Fibroblast of lung (primary cell): ENCODE data around the gene OGDHL. TPM values are rescaled to one million over a fixed set of nuclear protein-coding genes. Genes with fewer than 3 reads are reported as not detected.
A peak's percentile ranks its signal among the peaks of the same experiment; 100 is the strongest.

Experiments used
- DNase-seq, 2 donors: peaks; one replicate each; pipeline versions ENCODE4 v3.0.0 to v3.0.0-alpha.2; 2010; ENCODE audit warnings: low read depth in 2 of 2
- H2AFZ ChIP-seq: 2 replicates; pipeline ENCODE4 v1.5.1; 2012; ENCODE audit warnings: low read length, control low read depth, inconsistent platforms
- H3K27ac ChIP-seq: 2 replicates; pipeline ENCODE4 v1.5.1; 2011; ENCODE audit warnings: low read length, control low read depth; ENCODE audit not compliant: insufficient read depth
- H3K27me3 ChIP-seq: 2 replicates; pipeline ENCODE4 v1.5.1; 2011; ENCODE audit warnings: mild to moderate bottlenecking, low read length; ENCODE audit not compliant: control insufficient read depth, insufficient read depth
- H3K36me3 ChIP-seq: 2 replicates; pipeline ENCODE4 v1.5.1; 2011; ENCODE audit warnings: low read length; ENCODE audit not compliant: control insufficient read depth, insufficient read depth
- H3K4me1 ChIP-seq: 2 replicates; pipeline ENCODE4 v1.5.1; 2011; ENCODE audit warnings: low read length; ENCODE audit not compliant: control insufficient read depth, insufficient read depth; ENCODE audit errors: extremely low read depth
- H3K4me2 ChIP-seq: 2 replicates; pipeline ENCODE4 v1.5.1; 2011; ENCODE audit warnings: low read length, control low read depth; ENCODE audit not compliant: insufficient read depth; ENCODE audit errors: extremely low read depth
- H3K4me3 ChIP-seq, 4 experiments: fragments of 200-600 bp in 1 of 4; sonication (generic) in 1 of 4; replicated peaks in 1 of 4; 2 replicates each; pipeline ENCODE4 v1.5.1; 2011 to 2016; ENCODE audit warnings: low read length in 4 of 4, low read depth in 3 of 4, mild to moderate bottlenecking in 3 of 4, control low read depth in 2 of 4, inconsistent platforms in 1 of 4, mixed read lengths in 1 of 4; ENCODE audit not compliant: insufficient read depth in 1 of 4; ENCODE audit errors: control extremely low read depth in 1 of 4
- H3K79me2 ChIP-seq: 2 replicates; pipeline ENCODE4 v1.5.1; 2012; ENCODE audit warnings: mild to moderate bottlenecking, low read length, inconsistent platforms; ENCODE audit not compliant: control insufficient read depth, insufficient read depth
- H3K9ac ChIP-seq: 2 replicates; pipeline ENCODE4 v1.5.1; 2011; ENCODE audit warnings: mild to moderate bottlenecking, low read length, control low read depth; ENCODE audit not compliant: insufficient read depth
- H3K9me3 ChIP-seq: 2 replicates; pipeline ENCODE4 v1.5.1; 2012; ENCODE audit warnings: low read depth, low read length; ENCODE audit not compliant: control insufficient read depth, insufficient read depth
- H4K20me1 ChIP-seq: 2 replicates; pipeline ENCODE4 v1.5.1; 2011; ENCODE audit warnings: low read length; ENCODE audit not compliant: control insufficient read depth, insufficient read depth; ENCODE audit errors: extremely low read depth
- EZH2 ChIP-seq: IDR thresholded peaks from 2 replicates; pipeline ENCODE4 v1.5.1; 2012; ENCODE audit warnings: low read length, control low read depth, mild to moderate bottlenecking; ENCODE audit errors: missing control alignments
- polyA plus RNA-seq, 2 donors: library from polyadenylated mRNA; depleted of rRNA in 1 of 2; stranded (reverse) in 1 of 2; unstranded in 1 of 2; fragments of >200 nt; gene quantifications; 2 replicates each; pipeline ENCODE4 v1.2.1, GENCODE V29; 2011 to 2012; ENCODE audit warnings: missing spikeins in 1 of 2
- total RNA-seq: library from RNA; depleted of rRNA; stranded (reverse); fragments of >200 nt; gene quantifications from 2 replicates; pipeline ENCODE4 v1.2.1, GENCODE V29; 2014
- TF ChIP-seq, protein P1 (sequence below), 2 donors: IDR thresholded peaks in 1 of 2; conservative IDR thresholded peaks in 1 of 2; 1 replicate in 1 of 2; 2 replicates in 1 of 2; pipeline ENCODE4 v1.5.1; 2011 to 2012; ENCODE audit warnings: low read length in 2 of 2, control low read depth in 1 of 2, inconsistent platforms in 1 of 2, low read depth in 1 of 2, mild to moderate bottlenecking in 1 of 2

Gene OGDHL
- total and polyA plus RNA-seq, 2 donors (not counting 1 experiment from before 2014, with no cell fraction given) = under 0.01 to 0.06 TPM

DNA sequence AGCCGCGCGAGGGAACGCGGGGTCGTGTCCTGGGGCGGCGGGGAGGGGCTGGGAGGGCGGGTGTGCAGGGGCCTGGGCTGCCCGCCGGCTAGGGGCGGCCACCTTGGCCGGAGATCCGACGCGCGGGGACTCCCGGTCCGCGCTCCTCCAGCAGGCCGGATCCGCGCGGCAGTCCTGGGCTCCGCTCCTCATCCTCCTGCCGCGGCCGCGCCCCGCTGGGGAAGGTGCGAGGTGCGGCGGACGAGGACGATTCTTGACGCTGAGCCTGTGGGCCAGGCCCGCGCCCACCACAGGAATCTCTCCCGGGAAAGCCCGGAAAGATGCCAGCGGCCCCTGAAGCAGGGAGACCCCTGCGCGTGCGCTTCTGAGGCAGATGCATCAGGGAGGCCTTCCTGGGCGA is 6.6 kb upstream of the OGDHL start:
- no peaks in the 10 kb centered on the region for H3K79me2 ChIP-seq
- H3K9ac ChIP-seq = no peak overlapping the region
- H3K36me3 ChIP-seq = no peaks in the 10 kb centered on the region
- no peak overlapping the region for H3K27ac ChIP-seq
- peaks cover 17% of the 10 kb centered on the region for H3K27me3 ChIP-seq
- DNase-seq = no peak
- no peak overlapping the region for H3K4me2 ChIP-seq
- H2AFZ ChIP-seq = no peak overlapping the region
- H3K4me3 ChIP-seq = no peak overlapping the region
- no peaks in the 10 kb centered on the region for H4K20me1 ChIP-seq
- no peaks in the 10 kb centered on the region for H3K4me1 ChIP-seq
- no peaks in the 10 kb centered on the region for H3K9me3 ChIP-seq
- TF ChIP-seq EZH2 = no peak
- TF ChIP-seq, protein P1, sequence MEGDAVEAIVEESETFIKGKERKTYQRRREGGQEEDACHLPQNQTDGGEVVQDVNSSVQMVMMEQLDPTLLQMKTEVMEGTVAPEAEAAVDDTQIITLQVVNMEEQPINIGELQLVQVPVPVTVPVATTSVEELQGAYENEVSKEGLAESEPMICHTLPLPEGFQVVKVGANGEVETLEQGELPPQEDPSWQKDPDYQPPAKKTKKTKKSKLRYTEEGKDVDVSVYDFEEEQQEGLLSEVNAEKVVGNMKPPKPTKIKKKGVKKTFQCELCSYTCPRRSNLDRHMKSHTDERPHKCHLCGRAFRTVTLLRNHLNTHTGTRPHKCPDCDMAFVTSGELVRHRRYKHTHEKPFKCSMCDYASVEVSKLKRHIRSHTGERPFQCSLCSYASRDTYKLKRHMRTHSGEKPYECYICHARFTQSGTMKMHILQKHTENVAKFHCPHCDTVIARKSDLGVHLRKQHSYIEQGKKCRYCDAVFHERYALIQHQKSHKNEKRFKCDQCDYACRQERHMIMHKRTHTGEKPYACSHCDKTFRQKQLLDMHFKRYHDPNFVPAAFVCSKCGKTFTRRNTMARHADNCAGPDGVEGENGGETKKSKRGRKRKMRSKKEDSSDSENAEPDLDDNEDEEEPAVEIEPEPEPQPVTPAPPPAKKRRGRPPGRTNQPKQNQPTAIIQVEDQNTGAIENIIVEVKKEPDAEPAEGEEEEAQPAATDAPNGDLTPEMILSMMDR (conservative IDR thresholded peaks at IDR 0.05 in 1 of 2, IDR thresholded peaks at IDR 0.05 in 1 of 2; ENCODE audit: low read depth in 1 of 2, low read length in 2 of 2) = no peak

DNA sequence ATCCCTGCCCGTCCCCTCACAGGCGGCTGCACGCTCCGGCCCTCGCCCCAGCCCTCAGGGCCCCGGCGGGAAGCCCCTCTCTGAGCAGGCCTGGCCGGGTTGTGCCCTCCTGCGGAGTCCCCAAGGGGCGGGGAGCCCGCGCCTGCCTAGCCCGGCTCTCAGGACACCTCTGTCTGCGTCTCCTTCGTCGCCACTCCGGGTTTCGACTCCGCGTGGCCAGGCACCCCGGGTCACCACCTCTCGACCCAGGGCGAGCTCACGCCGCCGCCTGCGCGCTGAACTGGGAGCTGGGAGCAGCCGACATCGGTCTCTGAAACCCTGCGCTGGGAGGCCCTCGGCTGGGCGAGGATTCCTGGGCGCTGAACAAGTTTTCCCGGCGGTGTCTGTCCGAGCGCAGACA is 6.2 kb upstream of the OGDHL start:
- DNase-seq = no peak
- Histone ChIP-seq H3K4me2 (no peak overlapping the region), H4K20me1 (no peaks in the 10 kb centered on the region), H3K4me1 (no peaks in the 10 kb centered on the region), H3K36me3 (no peaks in the 10 kb centered on the region), H3K9me3 (no peaks in the 10 kb centered on the region), H3K79me2 (no peaks in the 10 kb centered on the region), H2AFZ (no peak overlapping the region), H3K4me3 (no peak overlapping the region), H3K27ac (no peak overlapping the region), H3K9ac (no peak overlapping the region), H3K27me3 (peaks cover 17% of the 10 kb centered on the region)
- peak; percentile 63 for TF ChIP-seq EZH2
- TF ChIP-seq, protein P1 (conservative IDR thresholded peaks at IDR 0.05 in 1 of 2, IDR thresholded peaks at IDR 0.05 in 1 of 2; ENCODE audit: low read depth in 1 of 2, low read length in 2 of 2) = no peak

DNA sequence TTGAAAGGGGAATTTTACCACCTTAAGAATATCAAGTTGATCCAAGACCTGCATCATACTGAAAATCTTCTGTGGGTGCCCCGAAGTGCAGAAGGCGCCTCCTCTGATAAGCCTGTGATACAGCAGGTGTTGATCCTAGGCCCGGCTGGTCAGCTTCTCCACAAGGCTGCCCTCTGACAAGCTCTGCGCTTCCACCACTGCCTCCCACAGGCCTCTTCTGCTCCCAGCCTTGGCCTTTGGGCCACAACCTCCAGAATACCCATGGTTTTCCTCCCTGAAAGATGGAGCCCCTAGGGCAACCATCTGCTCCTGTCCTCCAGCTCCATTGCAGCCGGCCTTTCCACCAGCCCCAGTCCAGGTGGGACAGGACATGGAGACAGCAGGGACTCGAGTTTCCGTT is 5.6 kb upstream of the OGDHL start:
- no peak for TF ChIP-seq EZH2
- TF ChIP-seq, protein P1 (conservative IDR thresholded peaks at IDR 0.05 in 1 of 2, IDR thresholded peaks at IDR 0.05 in 1 of 2; ENCODE audit: low read depth in 1 of 2, low read length in 2 of 2) = no peak

More for the DNA sequence above, 5.6 kb upstream of the OGDHL start:
- Histone ChIP-seq H3K4me2 (no peak overlapping the region), H3K79me2 (no peaks in the 10 kb centered on the region), H2AFZ (no peak overlapping the region), H3K4me3 (no peak overlapping the region), H3K9me3 (no peaks in the 10 kb centered on the region), H3K4me1 (no peaks in the 10 kb centered on the region), H3K9ac (no peak overlapping the region), H3K36me3 (no peaks in the 10 kb centered on the region), H3K27ac (no peak overlapping the region), H4K20me1 (no peaks in the 10 kb centered on the region), H3K27me3 (peaks cover 17% of the 10 kb centered on the region)
- no peak for DNase-seq
